Hepatic stellate cell (primary cell): Measurements from ENCODE around the gene ARHGEF2.

Experiments
- DNase-seq: peaks from one replicate; pipeline ENCODE4 v3.0.0; 2011; ENCODE audit warnings: low spot score

Gene ARHGEF2

DNA sequence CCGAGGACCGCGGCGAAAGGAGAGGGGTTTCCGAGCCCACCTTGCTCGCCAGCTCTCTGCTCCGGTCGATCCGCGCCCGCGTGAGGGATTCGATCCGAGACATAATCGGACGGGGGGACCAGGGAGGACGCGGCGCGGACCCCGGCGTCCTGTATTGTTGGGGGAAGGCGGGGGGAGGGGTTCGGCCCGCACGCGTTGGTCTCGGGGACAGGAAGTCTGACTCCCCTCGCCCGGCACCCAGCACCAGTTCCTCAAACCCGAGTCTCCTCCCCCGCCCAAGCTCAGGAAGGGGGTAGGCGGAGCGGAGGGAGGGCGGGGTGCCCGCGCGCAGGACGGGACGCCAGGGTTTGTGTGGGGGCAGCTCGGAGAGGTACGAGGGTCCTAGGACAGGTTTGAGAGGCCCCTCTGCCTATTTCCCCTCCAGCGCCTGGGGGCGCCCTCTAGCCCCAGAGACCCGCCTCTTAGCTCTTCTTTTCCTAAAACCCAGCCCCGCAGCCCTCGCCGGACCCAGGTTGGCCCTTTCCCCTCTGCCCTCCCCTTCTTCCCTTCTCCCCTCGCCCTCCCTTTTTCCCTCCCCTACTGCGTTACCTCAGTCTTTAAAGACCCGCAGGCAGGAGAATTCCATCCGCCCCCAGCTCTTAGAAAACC lies at the start of gene ARHGEF2:
TSS of gene ARHGEF2 (minus strand) at position 223 of the 648 bp plus-strand sequence. CDS start at position 103, 120 bp downstream.
- DNase-seq, result peak; percentile 78

DNA sequence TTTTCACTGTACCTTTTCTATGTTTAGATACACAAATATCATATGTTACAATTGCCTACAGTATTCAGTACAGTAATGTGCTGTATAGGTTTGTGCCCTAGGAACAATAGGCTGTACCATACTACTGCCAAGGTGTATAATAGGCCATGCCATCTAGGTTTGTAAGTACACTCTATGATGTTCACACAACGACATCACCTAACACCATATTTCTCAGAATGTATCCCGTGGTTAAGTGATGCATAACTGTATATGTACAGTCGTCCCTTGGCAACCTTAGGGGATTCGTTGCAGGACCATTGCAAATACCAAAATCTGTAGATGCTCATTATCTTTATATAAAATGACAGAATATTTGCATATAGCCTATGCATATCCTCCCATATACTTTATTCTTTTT lies 48.2 kb upstream of the ARHGEF2 start:
- no peak for DNase-seq

DNA sequence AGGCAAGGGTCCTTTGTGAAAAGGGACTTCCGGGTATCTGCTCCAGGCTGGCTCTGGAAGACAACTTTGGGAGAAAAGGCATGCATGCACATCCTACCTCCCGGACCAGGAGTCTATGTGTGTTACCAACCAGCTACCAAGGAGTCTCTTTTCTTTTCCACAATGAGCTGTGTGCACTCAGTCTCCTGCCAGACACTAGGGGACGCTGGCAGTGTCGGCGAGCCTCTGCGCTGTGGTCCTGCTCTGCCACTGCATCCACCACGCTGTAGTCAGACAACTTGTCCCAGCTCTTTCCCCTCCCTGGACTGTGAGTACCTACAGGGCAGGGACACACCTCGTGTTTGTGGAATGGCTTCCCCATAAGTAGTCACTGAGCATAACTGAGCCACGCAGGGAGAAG lies 47.5 kb upstream of the ARHGEF2 start:
- DNase-seq, result peak; percentile 82

DNA sequence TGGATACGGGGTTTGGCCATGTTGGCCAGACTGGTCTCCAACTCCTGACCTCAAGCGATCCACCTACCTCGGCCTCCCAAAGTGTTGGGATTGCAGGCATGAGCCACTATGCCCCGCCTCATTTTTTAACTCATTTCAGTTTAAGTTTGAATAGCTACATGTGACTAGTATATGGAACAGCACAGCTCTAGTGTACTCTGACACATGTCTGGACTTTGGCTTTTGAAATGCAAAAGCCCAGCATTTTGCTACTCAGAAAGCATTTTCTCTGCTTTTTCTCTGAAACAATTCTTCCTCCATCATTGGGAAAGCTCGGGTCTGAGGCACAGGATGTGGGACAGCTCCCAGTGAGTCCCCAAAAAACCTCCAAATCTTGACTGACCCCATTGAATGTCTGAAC lies 46.5 kb upstream of the ARHGEF2 start:
- DNase-seq, result no peak

DNA sequence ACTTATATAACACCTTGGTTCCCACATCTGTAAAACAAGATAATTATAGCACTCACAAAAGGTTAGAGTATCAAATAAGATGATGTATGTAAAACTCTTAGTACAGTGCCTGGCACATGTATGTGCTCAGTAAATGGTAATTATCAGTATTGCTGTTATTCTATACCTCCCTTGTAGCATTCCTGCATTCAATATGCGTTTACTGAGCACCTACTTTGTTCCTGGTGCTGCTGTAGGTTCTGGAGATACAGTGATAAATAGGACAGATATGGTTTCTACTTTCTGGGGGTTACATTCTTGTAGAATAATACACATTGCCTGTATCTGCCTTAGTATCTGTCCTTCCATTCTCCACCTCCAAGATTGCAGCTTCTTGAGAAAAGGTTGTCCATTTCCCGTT lies 43.6 kb upstream of the ARHGEF2 start:
- no peak for DNase-seq

DNA sequence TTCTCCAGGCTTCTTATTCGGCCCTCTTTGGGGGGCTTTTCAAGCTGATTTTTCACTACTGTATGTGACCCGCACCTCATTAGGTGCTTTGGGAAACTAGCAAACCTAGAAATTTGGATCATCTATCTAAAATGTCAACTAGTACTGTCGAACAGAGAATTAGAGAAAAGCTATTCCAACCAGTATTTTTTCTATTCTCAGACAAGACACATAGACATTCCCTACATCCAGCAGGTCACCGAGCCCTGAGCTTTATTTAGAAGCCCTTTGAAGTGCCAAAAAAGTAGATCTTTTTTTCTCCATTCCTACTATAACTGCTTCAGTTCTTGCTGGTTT lies 42.7 kb upstream of the ARHGEF2 start:
- DNase-seq, result no peak

DNA sequence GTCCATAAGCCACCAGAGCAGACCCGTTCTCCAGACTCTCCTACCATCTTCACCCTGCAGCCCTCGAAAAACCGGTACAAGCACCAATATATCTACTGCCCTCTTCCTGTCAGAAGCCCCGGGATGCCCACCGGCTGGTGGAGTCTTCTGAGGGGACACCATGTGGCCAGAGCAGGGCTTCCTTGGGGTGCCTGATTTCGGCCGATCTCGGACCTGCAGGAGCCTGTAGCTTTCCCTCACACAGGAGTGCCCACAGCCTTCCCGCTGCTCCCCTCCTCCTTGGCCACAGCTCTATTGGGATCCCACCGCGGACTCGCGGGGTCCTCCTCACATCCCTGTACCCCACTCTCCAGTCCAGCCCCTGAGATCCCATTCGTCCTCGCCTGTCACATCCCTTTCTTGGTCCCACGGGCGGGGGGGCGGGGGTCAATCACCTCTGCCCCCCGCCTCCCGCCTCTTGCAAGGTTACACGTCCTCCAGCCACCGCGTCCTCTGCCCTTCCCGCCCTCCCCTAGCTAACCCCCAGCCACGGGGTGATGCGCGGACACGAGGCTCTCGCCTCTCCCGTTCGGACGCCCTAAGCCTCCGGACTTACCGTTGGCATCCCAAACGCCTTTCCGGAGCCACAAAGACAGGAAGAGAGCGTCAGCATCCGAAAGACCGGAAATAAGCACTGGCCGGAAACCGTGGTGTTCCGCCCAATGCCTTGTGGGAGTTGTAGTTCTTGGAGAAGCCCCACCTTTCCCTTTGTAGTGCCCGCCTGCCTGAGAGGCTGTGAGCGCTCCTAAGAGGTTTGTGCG lies 42.1 kb upstream of the ARHGEF2 start, which contains the start of gene SSR2:
TSS of gene SSR2 (minus strand) at position 659 of the 800 bp plus-strand sequence. CDS start 784 bp downstream, outside the sequence.
- peak; percentile 94 for DNase-seq

DNA sequence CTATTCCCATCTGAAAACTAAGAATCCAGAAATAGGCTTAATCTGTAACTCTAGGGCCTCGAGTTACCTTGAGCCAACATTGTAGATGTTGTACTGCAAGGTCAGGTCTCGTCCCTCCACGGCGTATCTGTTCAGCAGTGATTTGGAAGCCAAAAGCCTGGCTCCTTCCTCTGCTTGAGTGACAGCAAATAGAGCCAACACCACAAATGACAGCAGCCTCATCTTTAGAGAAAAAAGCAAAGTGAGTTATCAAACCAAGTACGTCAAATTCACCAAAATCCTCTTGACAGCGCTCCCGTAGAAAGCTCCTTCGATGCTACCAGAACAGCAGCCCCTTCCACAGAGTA lies 41.6 kb upstream of the ARHGEF2 start:
- no peak for DNase-seq

DNA sequence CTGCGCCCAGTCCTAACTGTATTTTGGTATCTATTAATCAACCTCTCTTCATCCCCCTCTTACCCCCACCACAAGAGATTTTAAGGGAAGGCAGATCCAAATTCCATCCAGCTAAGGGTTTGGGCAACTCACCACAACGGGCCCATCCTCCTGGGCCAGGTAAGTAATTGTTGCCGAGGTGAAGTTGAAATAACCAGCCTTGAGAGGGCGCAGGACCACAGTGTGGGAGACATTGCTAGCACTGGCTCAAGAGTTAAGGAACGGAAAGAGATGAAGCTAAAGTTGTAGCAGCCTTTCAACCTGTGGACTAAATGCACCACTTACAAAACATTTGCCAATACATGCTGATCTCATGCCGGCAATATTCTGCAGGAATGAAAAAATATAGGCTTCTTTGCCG lies 36.5 kb upstream of the ARHGEF2 start:
- DNase-seq, result no peak

DNA sequence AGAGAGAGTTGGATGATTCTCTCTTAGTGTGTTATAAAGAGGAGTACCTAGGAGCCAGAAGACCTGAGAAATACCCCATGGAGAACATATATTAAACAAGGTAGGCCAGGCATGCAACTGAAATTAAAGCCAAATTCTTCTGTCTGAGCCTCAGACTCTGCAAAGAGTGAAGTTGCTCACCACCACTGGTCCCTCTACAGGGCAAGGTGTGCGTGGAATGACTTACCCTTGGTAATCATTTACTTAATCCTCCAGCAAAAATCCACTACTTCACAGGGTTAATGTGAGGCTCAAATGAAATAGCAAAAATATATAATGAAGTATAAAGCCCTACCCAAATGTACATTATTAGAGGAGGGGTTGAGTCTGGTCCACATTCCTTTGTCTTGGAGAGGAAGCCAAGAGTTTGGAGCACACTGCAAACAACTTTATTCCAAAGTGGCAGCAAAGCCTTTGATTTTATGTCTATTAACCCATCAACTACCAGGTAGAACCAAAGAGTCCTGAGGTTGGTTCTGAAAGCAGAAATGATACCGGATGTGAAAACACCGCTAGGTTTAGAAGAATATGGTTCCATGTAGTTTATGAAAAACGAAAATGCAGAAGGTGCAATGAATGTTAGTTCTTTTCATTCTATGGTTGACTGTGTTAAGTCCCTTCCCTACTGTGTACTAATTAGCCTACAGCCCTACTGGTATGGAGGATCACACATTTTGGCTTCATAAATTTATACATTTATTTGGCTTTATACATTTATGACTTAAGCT lies 33.9 kb upstream of the ARHGEF2 start:
- DNase-seq, result no peak

DNA sequence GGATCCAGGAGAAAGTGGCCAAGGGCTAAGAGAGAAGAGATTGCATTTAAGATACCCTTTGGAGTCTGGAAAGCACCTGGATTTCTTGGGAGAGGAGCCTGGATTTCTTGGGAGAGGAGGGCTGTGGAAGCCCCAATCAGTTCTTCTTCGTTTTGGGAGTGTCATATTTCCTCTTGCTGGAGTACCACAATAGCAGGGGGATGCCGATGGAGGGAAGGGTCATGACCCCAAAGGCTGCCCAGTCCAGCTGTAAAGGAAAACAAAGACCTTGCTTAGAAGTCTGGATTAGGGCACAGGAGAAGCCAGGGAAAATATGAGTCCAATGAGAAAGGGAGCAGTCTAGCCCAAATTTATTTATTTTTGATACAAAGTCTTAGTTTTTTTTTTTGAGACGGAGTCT lies 31.1 kb upstream of the ARHGEF2 start:
- no peak for DNase-seq

DNA sequence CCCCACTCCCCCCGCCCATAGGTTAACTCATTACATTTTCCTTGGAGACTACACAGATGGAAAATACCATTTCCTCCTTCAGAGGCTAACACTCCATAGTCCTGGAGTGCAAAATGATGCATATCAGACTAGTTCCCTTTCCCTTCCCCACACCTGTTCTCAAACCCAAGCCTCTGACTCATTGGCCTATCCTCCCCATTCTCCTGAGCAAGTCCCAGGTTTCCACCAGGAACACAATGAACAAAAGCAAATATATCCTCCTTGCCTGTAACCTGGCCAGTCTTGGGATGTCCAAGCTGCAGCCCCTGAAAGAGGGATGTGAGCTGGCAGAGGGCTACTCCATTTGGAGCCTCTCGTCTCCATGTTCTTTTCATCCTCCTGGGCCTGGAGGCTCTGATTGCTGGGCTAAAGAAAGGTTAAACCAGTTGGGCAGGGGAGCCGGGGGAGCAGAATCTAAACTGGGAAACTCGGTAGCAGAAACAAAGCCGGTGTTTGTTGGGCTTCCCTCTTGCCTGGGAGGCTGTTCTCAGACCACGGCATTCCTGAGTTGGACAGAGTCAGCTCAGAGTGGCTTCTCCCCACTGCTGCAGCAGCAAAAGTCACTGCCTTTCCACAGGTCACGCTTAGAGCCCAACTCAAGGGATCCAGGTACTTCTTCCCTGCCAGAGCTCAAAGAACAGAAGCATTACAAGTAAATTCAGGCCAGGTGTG lies 28.5 kb upstream of the ARHGEF2 start:
- no peak for DNase-seq

DNA sequence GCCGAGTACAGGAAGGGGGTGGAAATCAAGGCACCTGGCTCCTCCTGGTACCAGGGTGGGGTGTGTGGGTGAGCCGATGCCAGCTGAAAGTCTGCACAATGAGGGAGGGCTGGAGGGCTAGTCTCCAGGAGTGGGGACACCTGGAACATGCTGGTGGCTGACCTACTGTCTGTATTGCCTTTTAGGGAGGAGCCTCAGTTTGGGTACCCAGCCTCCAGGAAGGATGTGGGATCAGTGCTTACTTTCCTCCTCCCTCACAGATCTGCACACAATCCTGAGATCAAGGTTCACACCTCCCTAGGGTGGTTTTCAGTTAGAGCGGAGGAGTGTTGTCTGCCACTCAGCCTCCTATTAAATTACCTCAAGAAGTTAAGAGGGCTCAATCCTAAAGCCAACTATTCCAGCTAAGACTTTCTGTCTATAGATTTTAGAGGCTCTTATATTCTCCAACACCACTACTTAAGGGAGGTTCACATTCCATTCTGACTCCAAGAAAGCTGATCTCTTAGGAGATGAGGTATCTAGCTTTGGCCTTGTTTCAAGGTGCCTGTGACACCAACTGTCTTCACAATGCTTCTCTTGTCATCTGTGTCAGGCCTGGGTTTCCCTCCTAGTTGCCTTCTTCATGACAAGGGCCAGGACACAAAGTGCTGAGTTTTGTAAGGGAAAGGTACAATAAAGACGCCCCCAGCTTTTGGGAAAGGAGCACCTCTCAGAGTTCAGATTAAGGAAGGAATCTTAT lies 26.7 kb upstream of the ARHGEF2 start:
- no peak for DNase-seq

DNA sequence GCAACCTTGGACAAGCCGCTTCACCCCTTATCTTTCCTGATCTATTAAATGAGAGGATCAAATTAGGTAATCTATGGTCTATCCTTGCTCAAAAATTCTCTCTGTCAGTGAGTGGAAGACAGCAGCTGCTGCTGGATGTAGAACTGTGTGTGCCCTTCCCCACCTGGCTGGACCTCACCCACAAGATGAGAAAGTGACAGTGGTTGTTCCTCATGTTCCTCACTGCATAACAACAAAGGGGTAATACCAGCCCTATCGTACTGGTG lies 25.5 kb upstream of the ARHGEF2 start:
- no peak for DNase-seq

DNA sequence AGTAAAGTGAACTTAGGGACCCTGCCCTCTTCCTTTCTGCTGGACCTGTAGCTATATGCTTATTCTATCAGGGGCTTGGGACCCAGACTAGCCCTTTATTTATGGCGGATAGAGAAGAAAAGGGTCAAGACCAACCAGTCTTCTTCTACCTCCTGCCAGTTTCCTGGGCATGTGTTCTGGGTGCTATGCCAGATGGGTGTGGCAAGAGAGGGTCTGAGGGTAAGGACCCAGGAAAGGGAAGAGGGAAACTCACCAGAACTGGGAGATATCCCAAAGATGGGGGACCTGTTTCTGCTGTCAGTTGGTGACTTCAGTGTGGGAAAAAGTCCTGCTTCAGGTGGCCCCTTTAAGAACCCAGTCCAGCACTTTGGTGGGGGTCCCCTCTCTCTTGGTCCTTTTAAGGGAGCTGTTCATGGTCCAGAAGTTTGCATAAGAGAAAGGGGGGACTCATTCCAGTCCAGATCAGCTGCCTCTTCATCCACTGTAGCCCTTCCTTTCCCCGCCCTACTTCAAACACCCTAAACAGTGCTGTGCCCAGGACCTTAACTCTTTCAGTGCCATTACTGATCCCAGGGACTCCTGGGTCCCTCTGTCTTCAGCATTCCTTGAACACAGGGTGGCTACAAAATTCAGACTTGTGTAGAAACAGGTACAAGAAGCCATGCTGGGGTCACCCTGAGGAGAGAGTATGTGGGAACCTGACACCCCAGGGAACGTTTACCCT lies 24.0 kb upstream of the ARHGEF2 start:
- no peak for DNase-seq

DNA sequence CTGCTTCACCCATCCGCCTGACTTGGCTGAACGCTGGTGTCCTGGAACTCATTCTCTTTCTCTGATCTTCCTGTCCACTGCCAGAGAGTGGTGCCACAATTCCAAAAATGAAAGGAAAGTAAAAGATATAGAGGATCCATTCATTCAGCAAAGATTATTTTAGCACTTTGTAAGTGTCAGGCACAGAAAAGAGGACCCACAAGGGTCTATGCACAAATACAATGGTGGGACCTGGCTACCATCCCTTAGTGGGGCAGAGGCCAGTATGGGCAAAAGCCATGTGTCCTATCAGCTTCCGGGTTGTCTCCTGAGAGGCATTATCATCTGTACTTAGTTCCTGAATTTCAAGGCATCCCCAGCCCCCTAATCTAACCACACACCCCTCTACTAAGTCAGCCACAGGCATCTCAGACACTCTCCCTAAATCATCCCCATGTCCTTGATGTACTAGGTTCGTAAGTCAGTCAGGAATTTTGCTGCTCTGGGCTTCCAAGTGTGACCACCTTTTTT lies 23.4 kb upstream of the ARHGEF2 start:
- DNase-seq, result no peak

DNA sequence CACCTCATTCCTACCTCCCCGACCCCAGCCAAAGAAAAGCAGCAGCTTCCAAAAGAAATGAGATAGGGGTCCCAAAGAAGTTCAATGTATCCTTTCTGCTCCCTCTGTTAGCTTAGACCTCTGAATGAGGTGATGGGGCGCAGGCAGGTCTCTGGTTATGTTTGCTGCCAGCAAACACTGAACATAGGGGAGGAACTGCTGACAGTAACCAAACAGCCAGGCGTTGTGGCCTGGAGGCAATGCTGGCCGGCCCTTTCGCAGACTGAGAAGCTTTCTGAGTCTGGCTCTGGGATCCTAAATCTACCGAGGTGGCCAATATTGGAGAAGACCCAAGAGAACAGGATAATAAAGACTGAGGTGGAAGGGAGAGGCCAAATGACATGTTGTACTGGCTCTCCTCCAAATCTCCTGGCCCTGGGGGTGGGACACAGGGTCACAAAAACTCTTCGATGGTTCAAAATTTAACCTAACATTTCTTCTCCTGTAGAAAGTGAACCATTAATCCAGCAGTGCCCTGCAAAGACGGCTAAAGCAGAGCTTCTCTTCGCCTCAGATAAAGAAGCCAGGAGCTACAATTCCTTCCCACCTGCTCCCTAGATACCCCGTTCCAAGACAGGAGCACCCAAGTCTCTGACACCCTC lies 22.8 kb upstream of the ARHGEF2 start:
- no peak for DNase-seq

DNA sequence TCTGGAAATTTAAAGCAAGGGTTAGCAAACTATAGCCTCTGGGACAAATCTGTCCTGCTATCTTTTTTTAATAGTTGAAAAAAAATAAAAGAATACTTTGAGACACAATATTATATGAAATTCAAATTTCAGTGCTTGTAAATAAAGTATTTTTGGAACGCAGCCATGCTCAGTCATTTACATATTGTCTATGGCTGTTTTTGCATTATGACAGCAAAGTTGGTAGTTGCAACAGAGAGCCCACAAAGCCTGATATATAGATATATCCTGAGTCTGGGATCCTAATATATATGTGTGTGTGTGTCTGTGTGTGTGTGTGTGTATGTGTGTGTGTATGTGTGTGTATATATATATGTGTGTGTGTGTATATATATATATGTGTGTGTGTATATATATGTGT lies 21.6 kb upstream of the ARHGEF2 start:
- no peak for DNase-seq

DNA sequence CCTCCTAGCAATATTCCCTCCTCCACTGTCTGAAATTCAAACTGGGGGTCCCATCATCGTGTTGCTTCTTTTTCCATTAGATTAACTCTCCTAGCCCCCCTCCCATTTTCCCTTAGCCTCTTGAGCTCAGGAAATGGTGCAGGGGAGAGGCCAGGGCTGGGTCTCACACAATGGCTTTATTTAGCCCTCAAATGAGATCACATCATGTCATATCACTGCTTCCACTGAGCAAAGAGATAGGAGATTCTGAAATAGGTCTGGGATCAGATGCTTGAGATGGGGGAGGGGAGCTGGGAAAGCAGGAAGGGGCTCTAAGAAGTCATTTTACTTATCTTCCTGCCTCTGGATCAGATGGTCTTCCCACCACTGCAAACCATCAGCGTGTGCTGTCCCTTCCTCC lies 17.8 kb upstream of the ARHGEF2 start:
- no peak for DNase-seq

DNA sequence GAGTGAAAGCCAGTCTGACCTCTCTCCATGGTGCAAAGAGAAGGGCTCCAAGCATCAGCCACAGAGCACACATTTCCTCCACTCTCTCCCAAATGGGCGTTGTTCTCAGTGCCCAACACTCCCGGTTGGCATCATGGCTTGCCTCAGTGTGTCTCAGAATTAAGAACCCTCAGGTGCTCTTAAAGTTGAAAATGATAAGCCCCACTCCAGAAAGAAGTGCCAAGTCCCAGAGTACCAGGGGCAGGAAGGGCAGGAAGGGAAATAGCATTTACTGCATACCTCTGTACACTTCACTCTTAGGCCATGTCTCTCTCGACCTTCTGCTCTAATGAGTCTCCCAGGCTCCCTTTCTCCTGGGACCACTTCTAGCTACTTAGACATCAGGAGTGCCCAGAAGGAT lies 15.2 kb upstream of the ARHGEF2 start:
- DNase-seq, result no peak
